Activated CD4-positive, alpha-beta T cell treated with anti-CD3 and anti-CD28 coated beads, Interleukin-2, amount 50 U/mL, for 1 hour (primary cell): ENCODE results near the gene TRABD2B.

ENCODE experiments used
- DNase-seq: peaks from one replicate; pipeline ENCODE4 v3.0.0-alpha.2; 2020

The TRABD2B gene

GRCh38 chr1:47931395-47931794, 65.8 kb downstream of the TRABD2B start:
- no peak for DNase-seq

- DNase-seq: no peak
Observed at GRCh38 chr1:47930210-47930840, 66.9 kb downstream of the TRABD2B start.

DNA sequence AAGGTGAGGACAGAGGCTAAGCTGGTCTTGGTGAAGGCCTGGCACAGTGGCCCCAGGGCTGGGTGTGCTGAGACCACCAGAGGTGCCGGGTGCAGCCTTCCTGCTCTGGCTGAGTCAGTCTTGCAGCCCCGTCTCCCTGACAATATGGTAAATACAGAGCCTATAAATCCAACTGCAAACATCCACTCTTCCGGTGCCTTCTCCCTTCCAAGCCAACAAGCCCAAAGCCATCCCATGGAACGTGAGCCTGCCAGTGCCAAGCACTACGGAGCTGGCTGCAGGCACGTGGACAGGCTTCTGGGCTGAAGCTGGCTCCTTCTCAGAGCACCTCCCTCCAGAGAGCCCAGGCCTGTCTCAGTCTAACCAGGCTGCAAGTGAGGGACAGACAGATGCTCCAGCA, 70.0 kb downstream of the TRABD2B start:
- no peak for DNase-seq

DNA sequence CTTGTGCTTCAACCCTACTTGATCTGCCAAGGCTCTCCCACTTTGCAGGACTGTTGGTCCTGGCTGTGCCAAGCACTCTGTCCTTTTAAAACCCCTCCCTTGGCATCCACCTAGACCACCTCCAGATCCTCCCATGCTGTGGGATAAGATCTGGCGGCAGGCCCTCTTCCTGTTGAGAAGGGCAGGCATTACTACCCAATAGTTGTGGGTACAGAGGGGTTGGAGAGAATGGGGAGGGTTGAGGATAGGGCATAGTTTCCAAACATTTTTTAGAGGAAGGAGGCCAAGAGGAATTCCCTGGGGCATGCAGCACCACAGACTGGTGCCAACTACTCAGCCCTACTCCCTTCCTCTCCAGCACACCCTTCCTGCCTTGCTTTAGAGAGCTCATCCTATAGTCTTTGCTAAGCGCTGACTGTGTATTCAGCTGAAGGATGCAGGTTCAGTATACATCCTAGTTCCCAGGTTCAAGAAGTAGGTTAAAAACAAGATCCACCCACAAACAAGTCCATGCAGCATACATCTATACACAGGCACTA, 70.7 kb downstream of the TRABD2B start:
- DNase-seq: no peak

DNA sequence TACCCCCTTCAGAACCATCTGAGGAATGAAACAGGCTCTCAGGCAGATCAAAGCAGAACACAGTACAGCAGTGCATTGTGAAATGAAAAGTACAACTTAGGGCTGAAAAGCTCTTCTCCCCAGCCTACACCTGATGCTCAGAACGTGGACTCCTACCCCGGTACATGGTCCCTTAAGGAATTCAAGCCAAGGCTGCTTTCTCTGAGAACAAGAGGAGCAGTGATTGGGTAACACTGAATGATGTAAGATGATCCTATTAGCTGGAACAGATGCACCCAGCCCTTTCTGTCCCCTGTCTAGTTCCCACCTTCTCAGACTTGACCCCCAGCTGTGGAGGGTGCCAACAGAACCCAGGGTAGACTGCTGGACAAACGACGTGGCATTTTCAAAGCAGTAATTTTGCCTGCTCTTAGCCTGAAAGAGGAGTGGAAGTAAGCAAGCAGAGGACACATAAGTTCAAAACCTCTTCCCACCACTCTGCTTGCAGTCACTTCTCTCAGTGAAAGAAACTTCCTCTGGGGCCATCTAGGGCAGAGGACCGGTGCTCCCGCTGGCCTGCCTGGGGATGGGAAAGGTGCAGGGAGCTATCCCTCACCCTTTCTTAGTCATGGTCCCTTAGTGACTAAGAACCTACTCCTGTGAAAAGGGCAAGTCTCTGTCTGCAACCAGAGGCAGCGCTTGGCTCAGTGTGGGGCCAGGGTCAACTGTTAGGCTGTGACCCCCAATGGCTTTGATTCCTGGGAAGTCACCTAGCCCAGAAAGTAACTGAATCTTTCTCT, 72.7 kb downstream of the TRABD2B start:
- no peak for DNase-seq

GRCh38 chr1:47921935-47922415, 75.2 kb downstream of the TRABD2B start:
- no peak for DNase-seq

DNA sequence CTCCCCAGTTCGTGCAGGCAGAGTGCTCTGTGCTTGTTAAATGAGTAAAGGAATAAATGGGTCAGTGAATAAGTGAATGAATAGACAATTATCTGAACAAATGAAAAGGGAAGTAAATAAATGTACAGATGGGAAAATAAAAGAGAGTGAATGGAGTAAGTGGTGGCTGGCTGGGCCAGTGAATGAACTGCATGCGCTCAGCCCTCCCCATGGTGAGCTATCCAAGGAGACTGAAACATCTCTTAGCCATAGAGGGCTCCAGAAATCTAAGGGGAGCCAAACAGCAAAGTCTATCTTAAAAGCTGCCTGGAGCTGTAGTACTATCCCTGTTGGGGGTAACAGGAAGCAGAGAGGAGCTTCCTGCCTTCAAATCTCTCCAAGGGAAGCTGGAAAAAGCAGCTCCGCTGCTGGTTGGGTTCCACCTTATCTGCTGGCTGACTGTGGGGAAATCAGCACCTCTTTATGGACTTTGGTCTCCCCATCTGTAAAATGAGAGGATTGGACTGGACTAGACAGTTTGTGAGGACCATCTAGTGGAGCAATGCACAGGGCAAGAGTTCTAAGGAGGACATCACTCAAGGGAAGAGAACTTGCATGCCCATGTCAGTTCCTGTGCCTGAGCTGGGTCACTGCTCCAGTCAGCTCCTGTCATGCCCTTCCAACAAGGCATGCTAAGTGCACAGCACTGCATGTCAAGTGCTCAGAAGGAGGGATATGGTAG, 77.9 kb downstream of the TRABD2B start:
- no peak for DNase-seq

DNA sequence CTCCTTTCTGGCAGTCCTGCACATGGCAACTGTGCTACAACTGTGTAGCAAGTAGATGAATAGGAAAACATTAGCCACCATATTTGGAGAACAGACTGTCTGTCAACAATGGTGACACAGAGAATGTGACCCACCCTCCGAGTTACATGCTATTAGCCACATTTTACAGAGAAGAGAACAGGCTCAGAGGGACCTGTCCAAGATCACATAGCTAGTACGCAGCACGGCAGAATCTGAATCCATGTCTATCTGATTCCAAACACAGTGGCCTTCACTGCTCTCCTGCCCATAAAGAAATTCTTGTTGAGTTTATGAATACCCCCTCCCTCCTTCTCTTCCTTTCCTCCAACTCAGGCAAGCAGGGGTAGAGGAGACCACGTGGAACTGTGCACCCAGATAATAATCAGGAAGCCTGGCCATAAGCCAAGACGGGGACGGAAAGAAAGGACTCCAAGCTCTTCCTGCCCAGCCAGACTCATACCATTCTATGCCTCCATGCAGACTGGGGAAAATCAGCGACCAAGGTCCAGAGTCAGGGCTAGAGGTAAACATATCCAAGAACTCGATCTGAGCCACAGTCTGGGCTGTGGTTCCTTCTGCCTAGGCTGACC, 78.8 kb downstream of the TRABD2B start:
- no peak for DNase-seq

GRCh38 chr1:47917687-47918086, 79.5 kb downstream of the TRABD2B start:
- no peak for DNase-seq

DNA sequence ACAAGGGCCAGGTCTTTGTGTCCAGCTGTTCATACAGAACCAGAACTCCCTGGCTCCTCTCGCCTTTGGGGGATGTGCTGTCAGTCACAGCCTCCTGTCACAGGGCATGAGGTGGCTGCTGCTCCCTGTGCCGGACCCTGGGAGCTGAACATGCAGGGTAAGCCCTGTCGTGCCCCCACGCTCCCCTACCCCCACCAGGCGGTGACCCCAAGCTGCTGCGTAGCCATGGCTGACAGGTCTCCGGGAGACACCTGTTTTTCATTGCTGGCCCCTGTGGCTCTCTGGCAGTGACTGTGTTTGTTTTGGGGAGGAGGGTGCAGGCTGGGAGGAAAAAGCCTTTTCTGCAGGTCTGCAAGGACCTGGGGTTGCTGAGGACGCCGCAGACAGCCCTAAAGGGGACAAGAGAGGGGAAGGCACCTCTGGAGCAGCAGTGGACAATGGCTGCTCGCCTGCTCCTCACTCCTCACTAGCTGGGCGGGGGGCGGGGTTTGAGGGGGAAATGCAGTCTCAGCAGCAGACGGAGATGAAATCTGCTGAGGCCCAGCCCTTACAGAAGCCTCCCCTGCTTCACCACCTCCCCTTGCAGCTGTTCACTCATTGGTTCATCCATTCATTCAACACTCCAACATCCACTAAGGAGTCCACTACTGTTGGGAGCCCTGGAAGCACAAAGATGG, 81.4 kb downstream of the TRABD2B start:
- DNase-seq: no peak

DNA sequence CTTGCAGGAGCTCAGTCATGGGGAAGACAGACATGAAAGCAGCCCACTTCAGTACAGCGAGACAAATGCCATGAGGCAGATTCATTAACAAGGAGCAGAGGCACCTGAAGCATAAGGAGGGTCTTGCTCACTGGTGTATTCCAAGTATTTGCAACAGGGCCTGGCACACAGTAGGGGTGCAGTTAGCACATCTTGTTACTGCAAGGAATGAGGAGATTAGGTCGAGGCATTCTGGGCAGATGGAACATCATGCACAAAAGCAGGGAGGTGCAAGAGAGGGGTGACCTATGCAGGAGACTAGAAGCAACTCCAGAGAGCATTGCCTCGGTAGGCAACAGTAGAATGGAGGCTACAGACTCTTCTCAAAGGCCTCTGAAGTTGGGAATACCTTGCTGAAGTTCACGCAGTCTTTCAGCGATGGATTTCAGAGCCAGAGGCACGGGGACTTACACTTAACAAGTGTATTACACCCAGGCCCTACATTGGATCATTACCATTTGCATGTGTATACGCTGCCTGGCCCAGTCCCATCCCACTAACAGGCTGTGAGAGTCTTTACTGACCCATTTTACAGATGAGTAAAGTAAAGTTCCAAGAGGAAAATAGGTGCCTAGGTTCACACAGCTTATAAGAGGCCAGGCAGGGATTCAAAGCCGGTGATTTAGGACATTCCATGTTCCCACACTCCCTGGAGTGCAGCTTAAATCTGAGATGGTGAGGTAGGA, 82.1 kb downstream of the TRABD2B start:
- DNase-seq: no peak

DNA sequence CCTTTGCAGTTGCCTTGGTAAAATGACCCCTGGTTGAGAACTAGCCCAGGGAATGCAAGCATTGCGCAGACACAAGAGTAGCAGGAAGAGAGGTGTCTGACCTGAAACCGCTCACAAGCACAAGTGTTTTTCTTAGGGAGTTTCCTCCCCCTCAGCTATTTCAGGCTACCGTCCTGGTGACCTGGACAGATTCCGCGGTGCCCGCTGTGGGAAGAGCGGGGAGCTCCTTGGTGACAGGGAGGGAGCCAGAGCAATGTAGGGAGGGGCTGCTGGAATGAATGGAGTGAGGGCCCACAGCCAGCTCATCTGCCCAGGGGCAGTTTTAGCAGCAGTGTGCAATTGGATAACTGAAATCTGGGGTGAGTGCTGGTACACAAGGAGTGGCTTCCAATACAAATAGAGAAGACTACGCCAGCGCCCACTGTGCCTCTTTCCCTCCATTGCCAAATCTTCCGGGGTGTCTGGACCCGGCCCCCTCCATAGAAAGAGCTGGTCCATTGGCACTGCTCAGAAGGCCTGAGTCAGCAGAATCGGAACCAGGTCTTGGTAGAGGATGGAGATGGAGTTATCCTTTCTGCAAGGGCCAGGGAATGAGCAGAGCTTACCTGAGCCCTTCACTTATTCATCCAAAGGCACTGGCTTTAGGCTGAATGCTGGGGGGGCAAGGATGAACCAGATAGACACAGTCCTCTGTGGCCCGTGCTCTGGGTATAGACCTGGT, 82.8 kb downstream of the TRABD2B start:
- no peak for DNase-seq

- DNase-seq: no peak
Observed at GRCh38 chr1:47913225-47913823, 83.9 kb downstream of the TRABD2B start.

DNA sequence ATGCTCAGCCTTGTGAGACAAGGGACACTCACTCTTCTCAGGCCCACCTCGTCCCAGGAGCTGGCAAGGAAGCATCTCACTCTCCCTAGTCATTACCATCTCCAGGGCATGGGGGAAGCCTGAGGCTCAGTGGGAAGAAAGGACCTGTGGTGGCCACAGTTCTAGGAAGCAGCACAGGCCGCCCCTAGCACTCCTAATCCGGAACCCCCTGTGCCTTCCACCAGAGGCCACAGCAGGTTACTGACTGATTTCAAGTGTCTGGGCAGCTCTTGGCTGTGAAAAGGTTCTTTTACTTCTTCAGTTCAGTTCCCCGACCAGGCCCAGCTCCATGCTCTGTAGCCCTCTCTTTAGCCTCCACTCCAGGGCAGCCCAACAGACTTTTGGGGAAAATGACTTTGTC, 84.4 kb downstream of the TRABD2B start:
- DNase-seq: no peak

DNA sequence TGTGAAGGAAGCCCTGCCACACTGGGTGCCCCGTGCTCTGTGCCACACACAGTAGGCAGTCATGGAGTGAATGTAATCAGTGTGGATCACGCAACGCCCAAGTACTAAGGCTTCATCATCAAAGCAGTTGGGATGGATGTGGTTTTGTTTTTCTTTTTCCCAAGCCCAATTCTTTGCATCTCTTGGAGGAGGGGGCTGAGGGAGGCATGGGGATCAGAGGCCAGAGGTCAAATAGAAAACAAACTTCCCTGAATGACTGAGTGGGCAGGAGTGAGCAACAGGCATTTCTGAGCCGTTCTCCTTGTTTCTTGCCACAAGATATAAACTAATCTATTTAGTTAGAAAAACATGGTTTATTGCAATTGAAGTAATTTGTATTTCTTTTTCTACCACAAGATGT, 85.3 kb downstream of the TRABD2B start:
- DNase-seq: no peak

GRCh38 chr1:47911424-47911823, 85.8 kb downstream of the TRABD2B start:
- no peak for DNase-seq

DNA sequence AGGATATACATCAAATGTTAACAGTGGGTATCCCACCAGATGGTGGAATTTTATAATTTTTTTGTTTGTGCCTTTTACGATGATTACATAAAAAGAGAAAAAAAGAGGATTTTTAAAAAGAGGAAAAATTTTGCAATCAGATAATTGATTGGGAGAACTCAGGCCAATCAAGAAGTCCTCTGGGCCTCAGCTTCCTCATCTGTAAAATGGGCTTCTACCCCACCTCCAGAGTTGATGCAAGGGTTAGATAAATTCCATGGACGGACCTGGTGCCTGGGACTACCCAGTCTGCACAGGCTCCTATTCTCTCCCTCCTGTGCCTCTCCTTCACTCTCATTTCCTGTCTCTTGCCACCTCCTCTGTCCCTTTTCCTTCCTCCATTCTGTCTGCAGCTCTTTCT, 88.9 kb downstream of the TRABD2B start:
- DNase-seq: no peak

DNA sequence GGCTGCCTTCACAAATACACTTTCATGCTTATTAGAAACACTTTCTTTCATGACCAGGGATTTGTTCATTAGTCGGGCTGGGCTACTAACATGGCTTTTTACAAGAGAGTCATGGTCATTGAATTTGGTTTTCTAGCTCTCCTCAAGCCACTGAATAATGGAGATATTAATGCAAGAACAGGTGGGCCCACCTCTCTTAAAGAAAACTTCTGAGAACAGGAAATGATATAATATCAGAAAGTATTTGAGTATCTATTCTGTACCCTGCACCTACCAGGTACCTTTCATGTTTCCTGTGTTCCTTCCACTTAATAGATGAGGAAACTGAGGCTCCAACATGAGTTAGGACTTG, 90.0 kb downstream of the TRABD2B start:
- DNase-seq: no peak

- no peak for DNase-seq
Observed at GRCh38 chr1:47906527-47907176, 90.5 kb downstream of the TRABD2B start.

GRCh38 chr1:47906009-47906432, 91.2 kb downstream of the TRABD2B start:
- no peak for DNase-seq
